Stimulated activated CD8-positive, alpha-beta memory T cell treated with anti-CD3 and anti-CD28 coated beads, Interleukin-15, amount 100 ng/mL, for 24 hours (primary cell): ENCODE results near the gene FADD.

Experiments
- DNase-seq: peaks from one replicate; pipeline ENCODE4 v3.0.0-alpha.2; 2020; ENCODE audit warnings: low read depth

The FADD gene

GRCh38 chr11:70233962-70234361 lies 30.9 kb downstream of the FADD start:
- no peak for DNase-seq

- DNase-seq = no peak
These were observed 37.2 kb downstream of the FADD start for GRCh38 chr11:70240337-70240736.

DNA sequence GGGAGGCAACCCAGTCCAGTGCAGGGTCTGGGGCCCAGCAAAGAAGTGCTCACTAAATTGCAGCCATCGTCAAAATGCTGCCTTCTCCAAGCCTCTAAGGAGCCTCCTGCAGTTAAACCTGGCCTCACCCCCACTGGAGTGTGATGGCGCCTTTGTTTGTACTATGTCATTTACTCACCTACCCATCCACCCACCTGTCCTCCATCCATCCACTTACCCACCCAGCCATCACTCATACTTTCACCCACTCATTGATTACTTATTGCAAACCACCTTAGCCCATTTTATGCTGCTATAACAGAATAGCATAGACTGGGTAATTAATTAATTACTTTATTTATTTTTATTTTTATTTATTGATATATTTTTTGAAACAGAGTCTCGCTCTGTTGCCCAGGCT lies 38.6 kb downstream of the FADD start:
- DNase-seq = no peak

- DNase-seq = no peak
These were observed 39.8 kb downstream of the FADD start for GRCh38 chr11:70242885-70243284.

DNA sequence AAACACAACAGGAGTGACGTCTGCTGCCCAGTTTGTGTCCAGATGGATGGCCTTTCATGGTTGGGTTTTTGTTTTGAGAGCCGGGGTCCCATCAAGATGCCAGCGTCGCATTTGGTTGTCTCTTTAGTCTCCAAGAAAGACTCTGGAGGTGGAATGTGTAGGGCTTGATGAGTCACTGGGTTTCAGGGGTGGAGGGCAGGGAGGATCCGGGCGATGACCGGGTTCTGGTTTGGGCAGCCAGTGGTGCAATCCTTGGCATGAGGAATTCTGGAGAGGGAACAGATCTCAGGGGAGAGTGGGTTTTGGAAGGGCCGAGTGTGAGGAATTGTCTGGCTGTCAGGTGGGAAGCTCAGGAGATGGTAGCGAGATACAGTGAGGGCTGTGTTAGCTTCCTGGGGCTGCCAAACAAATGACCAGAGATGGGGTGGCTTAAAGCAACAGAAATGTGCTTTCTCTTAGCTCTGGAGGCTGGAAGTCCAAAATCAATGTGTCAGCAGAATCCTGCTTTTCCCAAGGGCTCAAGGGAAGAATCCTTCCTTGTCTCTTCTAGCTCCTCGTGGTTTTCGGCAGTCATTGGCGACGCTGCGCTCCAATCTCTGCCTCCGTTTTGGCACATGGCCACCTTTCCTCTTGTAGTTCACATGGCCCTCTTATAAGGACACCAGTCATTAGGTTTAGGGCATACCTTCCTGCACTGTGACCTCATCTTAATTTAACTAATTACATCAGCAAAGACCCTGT lies 41.0 kb downstream of the FADD start:
- no peak for DNase-seq

DNA sequence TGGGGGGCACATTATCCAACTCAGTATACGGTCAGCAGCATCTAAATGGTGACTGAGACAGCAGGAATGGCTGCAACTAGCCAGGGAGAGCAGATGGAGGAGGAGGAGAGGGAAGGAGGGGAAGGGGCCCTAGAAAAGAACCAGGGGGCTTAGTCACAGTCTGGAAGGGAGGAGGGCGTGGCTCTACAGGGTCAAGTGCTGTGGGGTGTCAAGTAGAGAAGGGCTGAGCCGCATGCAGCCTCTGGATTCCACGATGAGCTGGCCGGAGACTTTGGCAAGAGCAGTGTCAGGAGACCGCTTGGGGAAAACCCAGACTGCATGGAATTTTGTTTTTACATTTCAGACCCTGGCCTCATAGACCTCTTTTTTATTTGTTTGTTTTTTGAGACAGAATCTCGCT lies 41.6 kb downstream of the FADD start:
- no peak for DNase-seq

DNA sequence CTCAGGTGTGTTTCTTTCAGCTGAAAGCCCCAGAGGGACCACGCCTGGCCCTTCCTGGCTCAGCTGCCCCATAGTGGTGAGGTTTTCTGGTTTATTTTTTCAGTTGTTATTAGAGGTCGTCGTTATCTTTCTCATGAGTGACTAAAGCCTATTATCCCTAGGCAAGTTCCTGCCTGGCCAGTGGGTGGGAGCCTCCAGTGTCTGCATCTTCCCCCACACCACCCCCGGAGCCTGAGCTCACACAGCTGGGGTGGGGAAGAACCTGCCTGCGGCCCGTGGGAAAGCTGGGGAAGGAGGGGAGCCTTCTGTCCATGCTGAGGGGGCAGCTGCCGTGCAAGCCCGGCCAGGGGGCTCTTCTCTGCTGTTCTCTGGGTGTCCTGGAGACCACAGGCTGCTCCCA lies 43.1 kb downstream of the FADD start:
- no peak for DNase-seq

DNA sequence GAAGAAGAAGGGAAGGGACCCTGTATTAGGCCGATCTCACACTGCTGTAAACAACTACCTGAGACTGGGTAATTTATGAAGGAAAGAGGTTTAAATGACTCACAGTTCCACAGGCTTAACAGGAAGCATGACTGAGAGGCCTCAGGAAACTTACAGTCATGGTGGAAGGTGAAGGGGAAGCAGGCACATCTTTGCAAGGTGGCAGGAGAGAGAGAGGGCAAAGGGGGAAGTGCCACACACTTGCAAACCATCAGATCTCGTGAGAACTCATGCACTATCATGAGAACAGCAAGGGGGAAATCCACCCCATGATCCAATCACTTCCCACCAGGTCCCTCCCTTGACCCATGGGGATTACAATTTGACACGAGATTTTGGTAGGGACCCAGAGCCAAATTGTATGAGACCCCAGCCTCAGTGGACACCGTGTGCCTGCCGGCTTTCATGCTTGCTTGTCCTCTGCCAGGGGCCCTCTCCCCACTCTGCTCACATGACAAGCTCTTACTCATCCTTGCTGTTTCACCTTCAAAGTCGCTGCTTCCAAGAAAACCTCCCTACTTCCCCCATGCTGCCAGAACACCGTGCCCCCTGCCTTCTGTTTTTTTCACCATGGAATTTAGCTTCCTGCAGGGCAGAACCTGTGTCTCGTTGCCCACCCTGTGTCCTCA lies 44.1 kb downstream of the FADD start:
- no peak for DNase-seq

- DNase-seq = no peak
These were observed 44.6 kb downstream of the FADD start for GRCh38 chr11:70247710-70248072.

DNA sequence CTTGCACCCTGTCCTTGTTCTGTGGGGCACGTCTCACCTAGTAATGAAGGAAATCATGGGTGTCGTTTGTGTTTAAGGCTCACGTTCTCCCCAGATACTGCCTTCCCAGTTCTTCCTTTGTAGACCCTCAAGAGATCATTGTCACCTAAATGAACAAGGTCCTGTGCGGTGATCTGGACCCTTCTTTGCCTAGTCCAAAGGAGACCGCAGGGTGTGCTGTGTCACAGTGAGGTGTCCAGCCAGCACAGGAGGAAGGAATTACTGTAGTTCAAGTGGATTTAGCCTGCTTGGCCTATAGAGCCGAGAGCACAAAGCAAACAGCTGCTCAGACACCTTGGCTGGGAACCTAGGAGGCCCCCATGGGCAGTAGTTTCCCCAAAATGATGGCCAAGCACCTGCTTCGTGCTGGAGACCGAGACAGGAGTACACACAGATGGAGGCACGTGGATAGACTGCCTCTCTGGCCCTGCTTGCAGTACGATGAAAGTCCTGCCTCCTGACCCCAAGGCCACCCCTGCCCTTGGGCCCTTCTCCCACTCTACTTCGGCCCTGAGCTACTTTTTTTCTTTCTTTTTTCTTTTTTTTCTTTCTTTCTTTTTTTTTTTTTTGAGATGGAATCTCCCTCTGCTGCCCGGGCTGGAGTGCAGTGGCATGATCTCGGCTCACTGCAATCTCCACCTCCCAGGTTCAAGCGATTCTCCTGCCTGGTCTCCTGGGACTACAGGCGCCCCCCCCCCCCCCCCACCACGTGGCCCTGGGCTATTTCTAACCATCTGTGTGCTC lies 48.0 kb downstream of the FADD start:
- no peak for DNase-seq

GRCh38 chr11:70251659-70252321 lies 48.7 kb downstream of the FADD start:
- DNase-seq = no peak

DNA sequence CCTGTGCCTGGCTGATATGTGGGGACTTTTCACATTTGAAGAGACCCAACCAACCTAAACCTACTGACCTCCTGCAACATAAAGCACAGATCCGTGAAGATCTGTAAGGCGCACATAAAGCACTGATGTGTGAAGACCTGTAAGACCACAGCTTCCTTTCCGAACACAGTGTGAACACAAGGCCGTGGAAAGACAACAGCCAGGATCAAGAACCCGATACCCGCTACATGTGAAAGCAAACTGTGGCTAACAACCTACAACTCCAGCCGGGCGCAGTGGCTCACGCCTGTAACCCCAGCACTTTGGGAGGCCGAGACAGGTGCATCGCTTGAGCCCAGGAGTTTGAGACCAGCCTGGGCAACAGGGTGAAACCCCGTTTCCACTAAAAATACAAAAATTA lies 49.7 kb downstream of the FADD start:
- DNase-seq = no peak

- no peak for DNase-seq
These were observed 52.5 kb downstream of the FADD start for GRCh38 chr11:70255477-70256116.
